GM12801 (cell line): ENCODE measurements around the gene PACRG.

Experiments
- TF ChIP-seq, protein P1 (sequence below): IDR thresholded peaks from one replicate; pipeline ENCODE4 v1.5.1; 2011; ENCODE audit warnings: control low read depth; ENCODE audit not compliant: insufficient read length; ENCODE audit errors: extremely low read depth

PACRG gene

DNA sequence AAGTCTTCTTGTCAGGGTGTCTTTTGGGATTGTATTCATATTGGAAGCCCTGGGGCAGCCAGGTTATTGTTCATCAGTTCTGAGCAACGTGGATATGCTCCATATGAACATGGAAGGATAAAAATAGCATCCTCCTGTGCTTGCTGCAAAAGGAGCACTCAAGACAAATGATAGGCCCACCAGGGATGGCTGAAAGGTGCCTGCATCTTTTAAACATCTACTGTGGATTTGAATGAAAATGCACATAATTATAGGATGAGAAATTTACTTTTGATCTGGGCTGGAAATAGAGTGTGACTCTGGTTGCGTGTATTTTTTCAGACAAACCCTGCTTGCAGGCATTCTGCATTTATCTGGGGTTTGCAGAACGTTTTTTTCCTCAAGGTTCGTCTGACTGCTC is 299.1 kb downstream of the PACRG start:
- TF ChIP-seq, protein P1, sequence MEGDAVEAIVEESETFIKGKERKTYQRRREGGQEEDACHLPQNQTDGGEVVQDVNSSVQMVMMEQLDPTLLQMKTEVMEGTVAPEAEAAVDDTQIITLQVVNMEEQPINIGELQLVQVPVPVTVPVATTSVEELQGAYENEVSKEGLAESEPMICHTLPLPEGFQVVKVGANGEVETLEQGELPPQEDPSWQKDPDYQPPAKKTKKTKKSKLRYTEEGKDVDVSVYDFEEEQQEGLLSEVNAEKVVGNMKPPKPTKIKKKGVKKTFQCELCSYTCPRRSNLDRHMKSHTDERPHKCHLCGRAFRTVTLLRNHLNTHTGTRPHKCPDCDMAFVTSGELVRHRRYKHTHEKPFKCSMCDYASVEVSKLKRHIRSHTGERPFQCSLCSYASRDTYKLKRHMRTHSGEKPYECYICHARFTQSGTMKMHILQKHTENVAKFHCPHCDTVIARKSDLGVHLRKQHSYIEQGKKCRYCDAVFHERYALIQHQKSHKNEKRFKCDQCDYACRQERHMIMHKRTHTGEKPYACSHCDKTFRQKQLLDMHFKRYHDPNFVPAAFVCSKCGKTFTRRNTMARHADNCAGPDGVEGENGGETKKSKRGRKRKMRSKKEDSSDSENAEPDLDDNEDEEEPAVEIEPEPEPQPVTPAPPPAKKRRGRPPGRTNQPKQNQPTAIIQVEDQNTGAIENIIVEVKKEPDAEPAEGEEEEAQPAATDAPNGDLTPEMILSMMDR: no peak

DNA sequence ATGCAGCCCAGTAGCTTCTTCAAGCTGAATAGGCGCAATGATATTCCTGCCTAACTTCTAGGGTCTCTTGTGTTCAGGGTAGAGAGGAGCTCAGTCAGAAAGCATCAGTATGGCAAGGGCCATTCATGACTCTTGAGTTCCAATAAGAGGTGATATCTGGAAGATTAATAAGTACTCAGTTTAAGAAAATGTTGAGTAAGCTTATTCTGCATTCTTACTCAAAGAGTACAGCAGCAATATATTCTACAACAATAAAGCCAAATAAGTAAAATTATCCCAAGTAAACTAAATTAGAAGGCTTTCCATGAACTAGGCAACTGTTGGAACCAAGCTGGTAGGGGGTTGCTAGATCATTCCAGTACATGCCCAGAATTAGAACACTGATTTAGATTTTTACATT is 303.2 kb downstream of the PACRG start:
- TF ChIP-seq, protein P1: no peak

GRCh38 chr6:163031931-163032330 is 304.2 kb downstream of the PACRG start:
- TF ChIP-seq, protein P1: no peak

- TF ChIP-seq, protein P1: no peak
Observed at GRCh38 chr6:163036160-163036645, 308.4 kb downstream of the PACRG start.

GRCh38 chr6:163038317-163038716 is 310.5 kb downstream of the PACRG start:
- TF ChIP-seq, protein P1: no peak

GRCh38 chr6:163048345-163048744 is 320.6 kb downstream of the PACRG start:
- TF ChIP-seq, protein P1: no peak

DNA sequence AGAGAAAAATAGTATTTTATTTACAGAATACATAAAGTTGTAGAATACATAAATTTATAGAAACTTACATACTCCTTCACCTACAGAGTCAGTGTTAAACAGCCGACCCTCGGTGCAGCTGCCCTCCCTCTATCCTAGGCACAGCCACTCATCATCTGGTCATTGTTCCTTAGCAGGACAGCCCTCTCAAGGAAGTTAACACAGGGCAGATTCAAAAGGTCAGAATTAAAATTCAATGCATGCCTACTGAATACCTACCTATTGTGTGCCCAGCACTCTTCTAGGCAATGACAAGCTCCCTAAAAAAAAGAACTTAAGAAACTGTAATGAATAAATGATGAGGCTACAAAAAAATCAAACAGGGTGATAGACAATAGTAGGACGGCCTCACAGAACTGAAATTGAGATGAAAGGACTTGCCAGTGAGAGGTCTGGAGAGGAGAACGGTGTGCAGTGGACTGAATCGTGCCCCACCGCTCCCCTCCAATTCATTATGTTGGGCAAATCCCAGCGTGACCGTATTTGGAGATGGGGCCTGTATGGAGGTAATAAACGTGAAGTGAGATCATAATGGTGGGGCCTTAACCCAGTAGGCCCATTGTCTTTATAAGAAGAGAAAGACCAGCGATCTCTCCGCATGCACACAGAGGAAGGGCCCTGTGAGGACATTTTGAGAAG is 326.0 kb downstream of the PACRG start:
- TF ChIP-seq, protein P1: no peak

DNA sequence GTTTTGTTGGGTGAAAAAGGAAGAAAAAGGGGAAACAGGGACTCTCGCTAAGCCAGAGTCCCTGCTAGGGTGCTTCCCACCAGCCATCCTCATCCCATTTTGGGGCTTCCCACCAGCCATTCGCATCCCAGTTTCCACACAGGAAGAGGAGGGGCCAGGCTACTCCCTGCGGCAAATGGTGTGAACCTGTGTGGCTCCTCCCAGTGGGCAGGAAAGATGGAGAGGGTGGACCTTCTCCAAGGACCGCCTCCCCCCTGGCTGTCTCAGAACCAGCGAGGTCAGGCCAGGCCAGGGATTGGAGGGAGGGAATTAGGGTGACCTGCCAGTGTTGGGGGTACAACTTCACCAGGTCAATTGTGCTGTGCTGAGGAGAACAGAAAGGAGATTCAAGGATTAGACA is 326.9 kb downstream of the PACRG start:
- TF ChIP-seq, protein P1: no peak
